ENCODE measurements around the gene IL3. TPM values are rescaled to one million over a fixed set of nuclear protein-coding genes. Genes with fewer than 3 reads are reported as not detected.

Gene IL3
- total and polyA plus RNA-seq, 9 of the 15 experiments (the other 6 are each of a cell fraction or from before 2014, with no cell fraction given), result not detected

- TF ChIP-seq CTCFL (IDR thresholded peaks at IDR 0.05; ENCODE audit: borderline replicate concordance, insufficient read depth, low read depth, low read length, poor library complexity, severe bottlenecking) (peak; percentile 5), ZBTB1 (CRISPR knock-in tag; IDR thresholded peaks at IDR 0.05; ENCODE audit: borderline replicate concordance, low read depth) (peak; percentile 89), ZBTB7A (IDR thresholded peaks at IDR 0.05; ENCODE audit: borderline replicate concordance, control insufficient read depth, low read depth, low read length) (peak; percentile 46; the same call in 1 of the 2 replicates), VEZF1 (CRISPR knock-in tag; IDR thresholded peaks at IDR 0.05) (peak; percentile 77), CCNT2 (IDR thresholded peaks at IDR 0.05; ENCODE audit: borderline replicate concordance, extremely low read depth, insufficient read length, low read depth, low read length) (peak; percentile 42), ATF2 (CRISPR knock-in tag; IDR thresholded peaks at IDR 0.05) (no peak), ZNF263 (CRISPR knock-in tag; IDR thresholded peaks at IDR 0.05; ENCODE audit: borderline replicate concordance) (0 out of 2 replicates have a peak, but pooled peaks have one; percentile 10), POLR2G (IDR thresholded peaks at IDR 0.05; ENCODE audit: low read depth, low read length) (0 out of 2 replicates have a peak, but pooled peaks have one; percentile 33), NRF1 (conservative IDR thresholded peaks at IDR 0.05 in 1 of 2, IDR thresholded peaks at IDR 0.05 in 1 of 2) (peak; percentile 62 to 69), TFAP4 (CRISPR knock-in tag; IDR thresholded peaks at IDR 0.05; ENCODE audit: borderline replicate concordance) (peak; percentile 22; the same call in 1 of the 2 replicates)
These were observed 48.7 kb upstream of the IL3 start, which contains the start of gene ACSL6 (continued) for GRCh38 chr5:132011622-132012343.

Data from K562 (cell line).